Forelimb muscle (tissue), 1 donor: Measurements from ENCODE around the gene PPTC7. TPM values are rescaled to one million over a fixed set of nuclear protein-coding genes. Genes with fewer than 3 reads are reported as not detected.
"Not testable (repeated sequence)": the region's sequence is repeated elsewhere in the genome, so short reads cannot be mapped to it uniquely, and the experiment has no call there.

Source experiments
- DNase-seq: peaks from one replicate; pipeline ENCODE4 v3.0.0-alpha.2; 2013; ENCODE audit warnings: low read depth
- polyA plus RNA-seq: library from polyadenylated mRNA; unstranded; fragments of 120-200 nt; gene quantifications from one replicate; pipeline ENCODE4 v1.2.1, GENCODE V29; 2013; ENCODE audit not compliant: insufficient read length

The PPTC7 gene
- polyA plus RNA-seq, 1 donor, result 10.6 TPM

- no peak for DNase-seq
Observed at GRCh38 chr12:110536834-110537604, 46.1 kb downstream of the PPTC7 start.

DNA sequence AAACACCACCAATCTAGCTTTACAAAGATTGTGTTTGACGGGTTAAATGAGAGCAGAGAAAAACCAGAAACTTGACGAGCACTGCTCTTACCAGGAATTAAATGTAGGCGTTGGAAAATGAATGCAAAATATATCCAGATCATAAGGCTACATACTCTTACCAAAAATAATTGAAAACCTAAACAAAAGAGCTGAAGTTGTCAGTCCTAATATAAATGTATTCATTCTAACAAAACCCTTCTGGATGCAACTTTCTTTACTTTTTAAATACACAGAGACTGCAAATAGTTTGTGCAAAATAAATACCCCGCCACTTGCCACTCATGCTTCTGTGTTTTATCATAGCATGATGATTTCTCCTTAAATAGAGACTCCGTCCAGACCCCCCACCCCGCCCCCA lies 48.3 kb downstream of the PPTC7 start:
- DNase-seq, result no peak

- no peak for DNase-seq
Observed at GRCh38 chr12:110533607-110534006, 49.5 kb downstream of the PPTC7 start.

DNA sequence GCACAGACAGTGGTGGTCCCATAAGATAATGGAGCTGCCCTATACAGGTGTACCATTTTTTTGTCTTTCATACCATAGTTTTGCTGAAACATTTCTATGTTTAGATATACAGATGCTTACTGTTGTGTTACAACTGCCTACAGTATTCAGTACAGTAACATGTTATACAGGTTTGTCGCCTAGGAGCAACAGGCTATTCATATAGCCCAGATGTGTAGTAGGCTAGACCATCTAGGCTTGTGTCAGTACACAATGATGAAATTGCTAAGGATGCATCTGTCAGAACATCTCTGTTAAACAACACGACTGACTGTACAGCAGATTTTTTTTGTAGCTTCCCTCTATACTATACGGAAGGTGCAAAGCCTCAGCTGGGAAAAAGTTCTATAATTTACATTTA lies 50.5 kb downstream of the PPTC7 start:
- DNase-seq, result no peak

DNA sequence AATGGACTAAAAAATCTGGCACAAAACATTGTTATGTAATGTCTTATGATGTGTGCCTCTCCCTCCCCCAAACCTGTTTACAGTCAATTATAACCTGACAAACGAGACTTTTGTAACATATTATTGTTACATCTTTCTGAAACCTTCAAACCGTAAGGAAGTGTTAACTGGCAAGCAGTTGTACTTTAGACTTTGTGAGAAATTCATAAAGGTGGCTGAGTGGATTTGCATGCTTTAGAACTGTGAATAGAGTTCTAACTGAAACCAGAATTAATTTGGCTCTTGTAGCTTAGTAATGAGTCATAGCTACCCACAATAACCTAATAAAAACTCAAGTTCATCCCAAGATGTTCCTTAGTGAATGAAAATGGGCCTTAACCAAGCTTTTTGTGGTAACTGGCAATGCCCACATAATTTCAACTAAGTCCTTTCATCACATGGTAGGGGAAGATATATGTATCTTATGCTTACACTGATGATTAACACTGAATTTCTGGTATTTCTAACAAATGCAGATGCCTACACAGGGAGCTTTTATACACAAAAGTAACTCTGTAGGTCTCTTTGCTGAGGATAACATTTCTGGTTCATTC lies 51.3 kb downstream of the PPTC7 start:
- DNase-seq, result no peak

DNA sequence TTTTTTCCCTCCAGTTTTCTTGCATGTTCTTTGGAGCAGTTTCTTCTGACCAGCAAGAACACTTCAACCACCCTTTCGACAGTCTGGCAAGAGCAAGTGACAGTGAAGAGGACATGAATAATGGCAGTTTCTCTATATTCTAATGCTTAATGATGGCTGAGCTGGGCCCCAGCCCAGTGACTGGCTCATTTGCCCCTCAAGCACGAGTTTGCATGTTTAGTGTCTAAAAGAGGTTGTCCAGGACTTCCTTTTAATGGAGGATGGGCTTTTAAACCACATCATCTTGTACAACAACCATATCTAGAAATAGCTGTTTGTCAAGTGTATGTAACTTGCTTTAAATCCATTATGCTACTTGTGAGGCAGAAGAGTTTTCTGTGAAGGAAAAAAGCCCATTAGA lies 52.6 kb downstream of the PPTC7 start:
- no peak for DNase-seq

DNA sequence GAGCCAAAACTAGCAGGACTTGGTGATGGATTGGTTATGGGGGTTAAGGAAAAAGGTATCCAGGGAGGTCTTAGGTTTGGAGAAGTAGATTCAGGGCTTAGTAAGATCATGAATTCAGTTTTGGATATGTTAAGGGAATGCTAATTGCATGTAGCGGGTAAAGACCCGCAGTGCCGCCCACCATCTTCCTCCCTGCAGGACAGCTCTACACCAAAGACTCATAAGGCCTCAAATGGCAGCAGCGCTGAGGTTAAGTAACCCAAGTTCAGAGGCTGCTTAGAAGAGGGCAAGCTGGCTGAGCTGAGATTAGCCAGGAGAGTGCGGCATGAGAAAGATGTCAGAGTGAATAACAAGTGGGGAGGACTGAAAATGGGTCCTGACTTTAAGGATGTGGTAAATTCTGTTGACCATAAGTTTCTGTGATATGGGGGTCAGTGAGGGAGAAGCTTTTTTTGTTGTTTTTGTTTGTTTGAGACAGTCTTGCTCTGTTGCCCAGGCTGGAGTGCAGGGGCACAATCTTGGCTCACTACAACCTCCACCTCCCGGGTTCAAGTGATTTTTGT lies 54.8 kb downstream of the PPTC7 start:
- no peak for DNase-seq

DNA sequence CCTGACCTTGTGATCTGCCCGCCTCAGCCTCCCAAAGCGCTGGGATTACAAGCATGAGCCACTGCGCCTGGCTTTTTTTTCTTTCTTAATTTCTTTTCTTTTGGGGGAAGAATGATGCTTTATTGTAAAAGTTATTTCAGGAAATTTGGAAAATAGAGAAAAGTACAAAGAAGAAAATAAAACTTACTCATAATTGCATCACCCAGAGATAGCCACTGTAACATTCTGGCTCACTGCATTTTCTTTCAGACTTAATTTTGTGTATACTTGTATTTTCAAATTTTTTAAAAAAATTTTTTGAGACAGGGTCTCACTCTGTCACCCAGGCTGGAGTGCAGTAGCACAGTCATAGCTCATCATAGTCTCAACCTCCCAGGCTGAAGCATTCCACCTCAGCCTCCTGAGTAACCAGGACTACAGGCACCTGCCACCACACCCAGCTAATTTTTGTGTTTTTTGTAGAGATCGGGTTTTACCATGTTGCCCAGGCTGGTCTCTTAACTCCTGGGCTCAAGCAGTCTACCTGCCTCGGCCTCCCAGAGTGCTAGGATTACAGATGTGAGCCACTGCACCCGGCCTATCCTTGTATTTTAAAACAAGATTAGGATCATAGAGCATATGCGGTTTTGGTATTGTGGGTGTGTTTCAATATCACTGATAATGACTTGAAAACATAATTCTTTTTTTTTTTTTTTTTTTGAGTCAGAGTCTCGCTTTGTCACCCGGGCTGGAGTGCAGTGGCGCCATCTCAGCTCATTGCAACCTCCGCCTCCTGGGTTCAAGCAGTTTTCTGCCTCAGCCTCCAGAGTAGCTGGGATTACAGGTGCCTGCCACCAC lies 62.0 kb downstream of the PPTC7 start:
- DNase-seq, result not testable (repeated sequence)

- DNase-seq, result not testable (repeated sequence)
Observed at GRCh38 chr12:110518014-110518413, 65.1 kb downstream of the PPTC7 start.

- no peak for DNase-seq
Observed at GRCh38 chr12:110516995-110517394, 66.1 kb downstream of the PPTC7 start.

GRCh38 chr12:110514363-110514762 lies 68.8 kb downstream of the PPTC7 start:
- DNase-seq, result no peak

DNA sequence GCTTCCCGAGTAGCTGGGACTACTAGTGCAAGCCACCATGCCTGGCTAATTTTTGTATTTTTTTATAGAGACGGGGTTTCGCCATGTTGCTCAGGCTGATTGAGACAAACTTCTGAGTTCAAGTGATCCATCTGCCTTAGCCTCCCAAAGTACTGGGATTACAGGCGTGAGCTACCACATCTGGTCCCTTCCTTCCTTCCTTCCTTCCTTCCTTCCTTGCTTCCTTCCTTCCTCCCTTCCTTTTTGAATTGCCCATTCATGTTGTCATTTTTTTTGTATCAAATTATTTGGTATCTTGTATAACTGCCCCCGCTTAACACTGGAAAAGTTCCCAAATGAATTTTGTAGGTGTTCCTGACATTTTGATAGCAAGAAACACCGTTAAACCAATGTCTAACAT lies 69.3 kb downstream of the PPTC7 start:
- DNase-seq, result no peak

GRCh38 chr12:110508071-110508586 lies 75.0 kb downstream of the PPTC7 start:
- no peak for DNase-seq

DNA sequence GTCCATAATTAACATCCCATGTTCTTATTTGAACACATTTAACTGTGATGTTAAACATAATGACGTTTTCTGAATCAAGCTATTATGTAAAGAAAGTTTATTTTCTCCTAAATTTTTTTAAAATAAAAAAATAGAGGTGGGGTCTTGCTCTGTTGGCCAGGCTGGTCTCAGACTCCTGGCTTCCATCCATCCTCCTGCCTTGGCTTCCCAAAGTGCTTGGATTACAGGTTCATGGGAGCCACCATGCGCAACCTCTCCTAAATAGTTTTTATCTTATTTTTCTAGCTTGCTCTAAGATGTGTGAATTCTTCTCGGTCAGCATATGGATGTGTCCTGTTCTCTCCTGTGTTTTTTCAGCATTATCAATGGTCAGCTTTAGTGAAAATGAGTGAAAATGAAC lies 77.8 kb downstream of the PPTC7 start:
- no peak for DNase-seq

- DNase-seq, result no peak
Observed at GRCh38 chr12:110503432-110503831, 79.7 kb downstream of the PPTC7 start.

GRCh38 chr12:110501752-110502738 lies 81.1 kb downstream of the PPTC7 start, which contains the start of the genes RAD9B and VPS29:
TSS of gene RAD9B (plus strand) at chr12:110502331. CDS start at chr12:110502338, 7 bp downstream.
TSS of gene VPS29 (minus strand) at chr12:110502111. CDS start at chr12:110502051, 60 bp downstream.
- DNase-seq, result peak; percentile 95

- no peak for DNase-seq
Observed at GRCh38 chr12:110501399-110501751, 81.7 kb downstream of the PPTC7 start.

GRCh38 chr12:110498984-110499706 lies 84.0 kb downstream of the PPTC7 start:
- DNase-seq, result no peak
